Ishikawa (cell line): ENCODE data around the gene THAP3.

ENCODE experiments used
- CEBPB ChIP-seq: IDR thresholded peaks from 2 replicates; pipeline ENCODE4 v1.6.1; 2012
- CREB1 ChIP-seq: IDR thresholded peaks from 2 replicates; pipeline ENCODE4 v1.6.1; 2012; ENCODE audit warnings: low read depth
- EGR1 ChIP-seq: IDR thresholded peaks from 2 replicates; pipeline ENCODE4 v1.6.1; 2012
- EP300 ChIP-seq: IDR thresholded peaks from 2 replicates; pipeline ENCODE4 v1.6.1; 2012; ENCODE audit warnings: borderline replicate concordance
- FOXM1 ChIP-seq: IDR thresholded peaks from 2 replicates; pipeline ENCODE4 v1.6.1; 2012; ENCODE audit warnings: low read depth, borderline replicate concordance
- NFIC ChIP-seq: IDR thresholded peaks from 2 replicates; pipeline ENCODE4 v1.6.1; 2012
- RAD21 ChIP-seq: IDR thresholded peaks from 2 replicates; pipeline ENCODE4 v1.6.1; 2012; ENCODE audit warnings: low read depth
- TAF1 ChIP-seq: IDR thresholded peaks from 2 replicates; pipeline ENCODE4 v1.6.1; 2012; ENCODE audit warnings: low read depth, mild to moderate bottlenecking
- TCF12 ChIP-seq: IDR thresholded peaks from 2 replicates; pipeline ENCODE4 v1.6.1; 2012; ENCODE audit warnings: low read depth
- TEAD4 ChIP-seq: IDR thresholded peaks from 2 replicates; pipeline ENCODE4 v1.6.1; 2012
- USF1 ChIP-seq: IDR thresholded peaks from 2 replicates; pipeline ENCODE4 v1.6.1; 2012
- YY1 ChIP-seq: IDR thresholded peaks from 2 replicates; pipeline ENCODE4 v1.6.1; 2012; ENCODE audit warnings: low read depth
- ZBTB7A ChIP-seq: IDR thresholded peaks from 2 replicates; pipeline ENCODE4 v1.6.1; 2012; ENCODE audit warnings: low read depth
- TF ChIP-seq, protein P1 (sequence below): IDR thresholded peaks from 2 replicates; pipeline ENCODE4 v1.6.1; 2012; ENCODE audit warnings: low read depth, mild to moderate bottlenecking
- TF ChIP-seq, protein P2 (sequence below): IDR thresholded peaks from 2 replicates; pipeline ENCODE4 v1.6.1; 2012

The THAP3 gene

DNA sequence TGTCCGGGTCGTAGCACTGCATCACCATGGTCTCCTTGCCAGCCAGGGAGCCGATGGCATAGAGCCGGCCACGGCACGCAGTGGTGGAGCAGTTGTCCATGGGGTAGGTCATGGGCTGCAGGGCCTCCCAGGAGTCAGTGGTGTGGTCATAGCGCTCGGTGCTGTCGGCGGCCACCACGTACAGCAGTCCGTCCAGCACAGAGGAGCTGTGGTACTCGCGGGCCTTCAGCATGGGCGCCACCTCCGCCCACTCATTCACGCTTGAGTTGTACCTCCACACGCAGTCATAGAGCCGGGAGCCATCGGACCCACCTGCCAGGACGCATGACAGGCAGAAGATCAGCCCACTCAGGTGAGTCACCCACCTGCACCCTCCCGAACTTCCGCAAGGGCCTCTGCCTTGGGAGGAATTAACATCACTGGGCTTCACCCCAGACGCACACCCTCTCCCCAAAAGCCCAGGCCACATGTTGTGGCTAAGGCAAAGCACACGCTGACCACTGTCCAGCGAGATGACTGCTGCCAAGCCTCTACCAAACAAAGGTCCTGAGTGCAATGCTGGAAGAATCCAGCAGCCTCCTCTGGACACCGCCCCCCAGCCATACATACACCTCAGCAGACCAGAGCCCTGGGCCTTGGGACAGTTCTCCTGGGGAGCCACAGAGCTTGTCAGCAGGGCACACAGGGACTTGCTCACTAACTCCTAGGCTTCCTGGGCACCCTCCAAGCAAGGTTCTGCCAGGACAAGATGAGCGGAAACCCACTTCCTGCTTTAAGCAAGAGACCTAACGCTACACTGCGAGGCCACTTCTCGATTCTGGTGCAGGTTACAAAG is 25.3 kb upstream of the THAP3 start:
- TF ChIP-seq CREB1 (no peak), TEAD4 (no peak), USF1 (no peak), FOXM1 (no peak), YY1 (no peak), RAD21 (no peak), ZBTB7A (no peak), NFIC (no peak), EGR1 (no peak), EP300 (no peak), TCF12 (no peak)
- TF ChIP-seq, protein P1, sequence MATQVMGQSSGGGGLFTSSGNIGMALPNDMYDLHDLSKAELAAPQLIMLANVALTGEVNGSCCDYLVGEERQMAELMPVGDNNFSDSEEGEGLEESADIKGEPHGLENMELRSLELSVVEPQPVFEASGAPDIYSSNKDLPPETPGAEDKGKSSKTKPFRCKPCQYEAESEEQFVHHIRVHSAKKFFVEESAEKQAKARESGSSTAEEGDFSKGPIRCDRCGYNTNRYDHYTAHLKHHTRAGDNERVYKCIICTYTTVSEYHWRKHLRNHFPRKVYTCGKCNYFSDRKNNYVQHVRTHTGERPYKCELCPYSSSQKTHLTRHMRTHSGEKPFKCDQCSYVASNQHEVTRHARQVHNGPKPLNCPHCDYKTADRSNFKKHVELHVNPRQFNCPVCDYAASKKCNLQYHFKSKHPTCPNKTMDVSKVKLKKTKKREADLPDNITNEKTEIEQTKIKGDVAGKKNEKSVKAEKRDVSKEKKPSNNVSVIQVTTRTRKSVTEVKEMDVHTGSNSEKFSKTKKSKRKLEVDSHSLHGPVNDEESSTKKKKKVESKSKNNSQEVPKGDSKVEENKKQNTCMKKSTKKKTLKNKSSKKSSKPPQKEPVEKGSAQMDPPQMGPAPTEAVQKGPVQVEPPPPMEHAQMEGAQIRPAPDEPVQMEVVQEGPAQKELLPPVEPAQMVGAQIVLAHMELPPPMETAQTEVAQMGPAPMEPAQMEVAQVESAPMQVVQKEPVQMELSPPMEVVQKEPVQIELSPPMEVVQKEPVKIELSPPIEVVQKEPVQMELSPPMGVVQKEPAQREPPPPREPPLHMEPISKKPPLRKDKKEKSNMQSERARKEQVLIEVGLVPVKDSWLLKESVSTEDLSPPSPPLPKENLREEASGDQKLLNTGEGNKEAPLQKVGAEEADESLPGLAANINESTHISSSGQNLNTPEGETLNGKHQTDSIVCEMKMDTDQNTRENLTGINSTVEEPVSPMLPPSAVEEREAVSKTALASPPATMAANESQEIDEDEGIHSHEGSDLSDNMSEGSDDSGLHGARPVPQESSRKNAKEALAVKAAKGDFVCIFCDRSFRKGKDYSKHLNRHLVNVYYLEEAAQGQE, result no peak
- TF ChIP-seq, protein P2, sequence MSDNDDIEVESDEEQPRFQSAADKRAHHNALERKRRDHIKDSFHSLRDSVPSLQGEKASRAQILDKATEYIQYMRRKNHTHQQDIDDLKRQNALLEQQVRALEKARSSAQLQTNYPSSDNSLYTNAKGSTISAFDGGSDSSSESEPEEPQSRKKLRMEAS, result no peak

DNA sequence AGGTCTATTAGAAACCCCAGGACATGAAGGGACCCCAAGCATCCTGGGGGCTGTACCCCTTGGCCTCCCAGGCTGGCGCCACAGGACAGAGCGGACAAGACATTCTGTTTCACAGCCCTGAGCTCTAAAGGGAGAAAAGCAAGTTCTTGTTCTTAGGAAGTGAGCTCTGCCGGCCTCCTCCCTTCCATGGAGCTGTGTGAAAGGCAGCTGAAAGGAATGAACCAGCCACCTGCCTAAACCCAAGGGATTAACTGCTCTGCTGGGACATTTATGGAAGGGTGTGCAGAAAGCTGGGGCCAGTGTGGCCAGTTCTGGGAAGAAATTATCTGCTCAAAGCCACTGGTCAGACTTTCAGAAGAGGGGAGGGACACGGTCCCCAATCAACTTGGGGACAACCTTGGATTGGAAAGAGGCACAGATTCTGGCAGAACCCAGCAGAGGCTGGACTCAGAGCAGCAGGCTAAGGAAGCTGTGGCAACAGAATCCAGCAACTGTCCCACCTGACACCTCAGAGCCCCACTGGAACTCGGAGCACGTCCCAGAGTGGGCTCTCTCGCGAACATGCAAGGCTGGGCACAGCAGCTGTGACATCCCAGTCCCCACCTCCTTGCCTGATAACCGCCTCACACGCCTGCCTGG is 24.1 kb upstream of the THAP3 start:
- TF ChIP-seq EGR1, result no peak
- TF ChIP-seq, protein P1, result no peak
- no peak for TF ChIP-seq TCF12
- no peak for TF ChIP-seq USF1
- TF ChIP-seq TAF1, result no peak
- TF ChIP-seq CREB1, result no peak

DNA sequence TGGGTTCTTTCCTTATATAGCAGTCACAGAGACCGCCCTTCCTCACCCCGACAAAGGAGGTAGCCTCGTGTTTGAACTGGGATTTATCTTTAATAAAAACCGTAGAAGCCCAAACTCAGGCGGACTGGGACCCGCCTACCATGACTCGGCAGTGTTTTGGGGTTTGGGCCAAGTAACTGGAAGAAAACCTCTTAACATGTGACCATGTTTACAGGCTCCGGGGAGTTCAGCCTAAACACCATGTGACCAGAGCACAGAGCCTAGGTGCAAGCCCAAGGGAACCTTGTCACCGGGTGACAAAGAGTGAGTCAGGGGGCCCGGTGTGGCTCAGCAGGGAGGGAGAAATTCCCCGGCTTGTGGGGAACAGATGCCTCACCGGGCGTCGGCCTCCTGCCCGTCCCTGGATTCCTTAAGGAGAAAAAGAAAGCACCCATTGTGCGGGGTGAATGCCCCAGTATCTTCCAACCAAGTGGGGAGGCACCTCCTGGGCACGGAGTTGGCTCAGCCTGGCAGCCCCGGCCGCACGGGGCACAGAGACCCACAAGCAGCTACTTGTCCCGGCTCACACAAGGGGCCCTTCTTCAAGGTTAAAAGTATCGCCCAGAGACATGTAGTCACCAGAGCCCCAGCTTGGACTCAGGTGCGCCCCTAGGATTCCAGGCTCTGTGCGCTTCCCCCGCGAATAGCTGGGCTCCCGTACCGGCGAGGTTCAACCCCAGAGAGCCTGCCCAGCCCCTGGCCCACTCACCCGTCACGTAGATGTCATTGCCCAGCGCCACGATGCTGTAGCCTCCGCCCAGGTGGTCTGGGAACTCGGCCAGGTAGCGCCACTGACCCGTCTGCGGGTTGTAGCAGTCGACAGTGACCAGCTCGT is 23.4 kb upstream of the THAP3 start:
- TF ChIP-seq ZBTB7A (peak; percentile 38; the same call in 1 of the 2 replicates), TCF12 (no peak; the same call in 1 of the 2 replicates), EGR1 (no peak), YY1 (no peak), TEAD4 (no peak), USF1 (peak; percentile 86), EP300 (no peak), NFIC (peak; percentile 54; the same call in 1 of the 2 replicates), TAF1 (no peak)
- TF ChIP-seq, protein P2, result peak; percentile 76

DNA sequence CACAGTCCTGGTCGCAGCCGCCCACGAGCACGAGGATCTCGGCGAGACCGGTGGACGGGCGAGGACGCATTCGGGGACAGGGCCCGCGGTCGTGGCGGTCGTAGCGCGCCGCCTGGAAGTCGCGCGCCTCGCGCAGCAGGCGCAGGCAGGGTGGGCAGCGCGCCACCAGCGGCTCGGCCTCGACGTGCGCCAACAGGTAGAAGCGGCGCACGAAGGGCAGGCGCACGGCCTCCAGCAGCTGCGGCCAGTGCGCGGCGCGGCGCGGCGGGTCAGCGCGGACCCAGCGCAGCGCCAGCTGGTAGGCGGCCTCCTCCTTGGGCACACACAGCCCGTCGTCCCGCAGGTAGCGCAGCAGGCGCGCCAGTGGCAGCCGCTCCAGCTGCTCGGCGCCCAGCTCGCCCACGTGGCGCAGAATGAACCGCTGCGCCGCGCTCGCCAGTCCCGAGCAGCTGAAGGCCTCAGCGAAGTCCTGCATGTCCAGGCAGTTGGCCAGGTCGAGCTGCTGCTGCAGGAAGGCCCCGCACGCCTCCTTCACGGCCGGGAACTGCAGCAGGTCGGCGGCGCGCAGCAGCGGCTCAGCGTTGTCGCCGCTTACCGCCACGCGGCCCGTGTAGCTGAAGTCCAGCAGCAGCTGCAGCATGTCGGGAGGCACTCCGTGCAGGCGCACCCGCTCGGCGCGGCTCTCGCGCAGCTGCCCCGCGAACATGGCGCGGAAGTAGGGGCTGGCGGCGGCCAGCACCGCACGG is 22.6 kb upstream of the THAP3 start:
- TF ChIP-seq, protein P1, result no peak; the same call in 1 of the 2 replicates
- peak; percentile 42; the same call in 1 of the 2 replicates for TF ChIP-seq USF1
- 0 out of 2 replicates have a peak, but pooled peaks have one; percentile 21 for TF ChIP-seq ZBTB7A
- TF ChIP-seq NFIC, result no peak
- TF ChIP-seq CEBPB, result no peak
- TF ChIP-seq, protein P2, result peak; percentile 90
- TF ChIP-seq RAD21, result no peak
- TF ChIP-seq EP300, result peak; percentile 23; the same call in 1 of the 2 replicates
- TF ChIP-seq FOXM1, result no peak
- TF ChIP-seq TAF1, result no peak
- peak; percentile 59 for TF ChIP-seq TCF12
- no peak; the same call in 1 of the 2 replicates for TF ChIP-seq YY1
- no peak; the same call in 1 of the 2 replicates for TF ChIP-seq TEAD4
- TF ChIP-seq EGR1, result no peak
- no peak for TF ChIP-seq CREB1
